ENCODE measurements around the gene SFTPA1.
"Not testable (repeated sequence)": the region's sequence is repeated elsewhere in the genome, so short reads cannot be mapped to it uniquely, and the experiment has no call there.

The SFTPA1 gene

GRCh38 chr10:79610601-79611191 lies at the start of gene SFTPA1:
SFTPA1 (plus strand) TSS chr10:79610939; CDS start chr10:79611826, 887 bp downstream.
- no peak for DNase-seq (ENCODE audit: low read depth)

- DNase-seq (ENCODE audit: low read depth): no peak
These were observed 49.5 kb upstream of the SFTPA1 start for GRCh38 chr10:79561257-79561656.

- DNase-seq (ENCODE audit: low read depth): peak; percentile 43
These were observed 48.5 kb upstream of the SFTPA1 start for GRCh38 chr10:79562135-79562756.

GRCh38 chr10:79563426-79563825 lies 47.3 kb upstream of the SFTPA1 start:
- DNase-seq (ENCODE audit: low read depth): no peak

GRCh38 chr10:79570624-79571023 lies 40.1 kb upstream of the SFTPA1 start:
- not testable (repeated sequence) for DNase-seq (ENCODE audit: low read depth)

GRCh38 chr10:79579361-79579760 lies 31.4 kb upstream of the SFTPA1 start:
- no peak for DNase-seq (ENCODE audit: low read depth)

- DNase-seq (ENCODE audit: low read depth): no peak
These were observed 29.7 kb upstream of the SFTPA1 start for GRCh38 chr10:79581044-79581443.

GRCh38 chr10:79582096-79582495 lies 28.6 kb upstream of the SFTPA1 start:
- DNase-seq (ENCODE audit: low read depth): no peak

GRCh38 chr10:79582954-79583353 lies 27.8 kb upstream of the SFTPA1 start:
- not testable (repeated sequence) for DNase-seq (ENCODE audit: low read depth)

GRCh38 chr10:79583488-79584024 lies 27.2 kb upstream of the SFTPA1 start:
- no peak for DNase-seq (ENCODE audit: low read depth)

- no peak for DNase-seq (ENCODE audit: low read depth)
These were observed 24.7 kb upstream of the SFTPA1 start for GRCh38 chr10:79585870-79586527.

GRCh38 chr10:79586933-79587332 lies 23.8 kb upstream of the SFTPA1 start:
- DNase-seq (ENCODE audit: low read depth): no peak

- DNase-seq (ENCODE audit: low read depth): no peak
These were observed 21.9 kb upstream of the SFTPA1 start for GRCh38 chr10:79588800-79589199.

- DNase-seq (ENCODE audit: low read depth): no peak
These were observed 17.4 kb upstream of the SFTPA1 start for GRCh38 chr10:79593377-79593776.

- not testable (repeated sequence) for DNase-seq (ENCODE audit: low read depth)
These were observed 16.2 kb upstream of the SFTPA1 start for GRCh38 chr10:79594565-79594964.

- DNase-seq (ENCODE audit: low read depth): no peak
These were observed 15.2 kb upstream of the SFTPA1 start for GRCh38 chr10:79595510-79595909.

- not testable (repeated sequence) for DNase-seq (ENCODE audit: low read depth)
These were observed 11.1 kb upstream of the SFTPA1 start for GRCh38 chr10:79599644-79600043.

- no peak for DNase-seq (ENCODE audit: low read depth)
These were observed 8.8 kb upstream of the SFTPA1 start for GRCh38 chr10:79601939-79602338.

- no peak for DNase-seq (ENCODE audit: low read depth)
These were observed 7.8 kb upstream of the SFTPA1 start for GRCh38 chr10:79602953-79603352.

- no peak for DNase-seq (ENCODE audit: low read depth)
These were observed 6.4 kb upstream of the SFTPA1 start for GRCh38 chr10:79604294-79604693.

- DNase-seq (ENCODE audit: low read depth): no peak
These were observed 5.4 kb upstream of the SFTPA1 start for GRCh38 chr10:79605308-79605707.

GRCh38 chr10:79608505-79609375 lies 2.0 kb upstream of the SFTPA1 start:
- DNase-seq (ENCODE audit: low read depth): peak; percentile 47

Data from activated T-cell treated with anti-CD3 and anti-CD28 coated beads for 48 hours (primary cell).